ENCODE measurements around the gene TSC22D2.

DNA sequence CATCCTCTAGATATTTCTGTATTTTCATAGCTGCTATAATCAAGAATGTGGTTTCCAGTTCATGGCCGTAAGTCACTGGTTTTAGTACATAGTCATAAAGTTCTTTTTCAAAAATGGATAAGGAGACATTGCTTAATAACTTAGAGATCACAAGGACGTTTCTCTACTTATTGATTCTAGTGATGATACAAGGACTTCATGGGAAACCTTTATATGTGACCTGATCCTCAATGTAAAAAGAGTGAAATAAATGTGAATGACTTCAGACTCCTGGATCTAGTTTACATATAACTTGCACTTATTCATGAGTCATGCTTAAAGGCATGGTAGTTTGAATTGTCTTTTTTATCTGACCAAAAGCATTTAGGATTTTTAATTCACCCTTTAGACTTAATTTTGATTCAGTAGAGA is 35.2 kb downstream of the TSC22D2 start:
- TF ChIP-seq, protein P1, sequence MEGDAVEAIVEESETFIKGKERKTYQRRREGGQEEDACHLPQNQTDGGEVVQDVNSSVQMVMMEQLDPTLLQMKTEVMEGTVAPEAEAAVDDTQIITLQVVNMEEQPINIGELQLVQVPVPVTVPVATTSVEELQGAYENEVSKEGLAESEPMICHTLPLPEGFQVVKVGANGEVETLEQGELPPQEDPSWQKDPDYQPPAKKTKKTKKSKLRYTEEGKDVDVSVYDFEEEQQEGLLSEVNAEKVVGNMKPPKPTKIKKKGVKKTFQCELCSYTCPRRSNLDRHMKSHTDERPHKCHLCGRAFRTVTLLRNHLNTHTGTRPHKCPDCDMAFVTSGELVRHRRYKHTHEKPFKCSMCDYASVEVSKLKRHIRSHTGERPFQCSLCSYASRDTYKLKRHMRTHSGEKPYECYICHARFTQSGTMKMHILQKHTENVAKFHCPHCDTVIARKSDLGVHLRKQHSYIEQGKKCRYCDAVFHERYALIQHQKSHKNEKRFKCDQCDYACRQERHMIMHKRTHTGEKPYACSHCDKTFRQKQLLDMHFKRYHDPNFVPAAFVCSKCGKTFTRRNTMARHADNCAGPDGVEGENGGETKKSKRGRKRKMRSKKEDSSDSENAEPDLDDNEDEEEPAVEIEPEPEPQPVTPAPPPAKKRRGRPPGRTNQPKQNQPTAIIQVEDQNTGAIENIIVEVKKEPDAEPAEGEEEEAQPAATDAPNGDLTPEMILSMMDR (IDR thresholded peaks at IDR 0.05; ENCODE audit: insufficient read depth, low read length, poor library complexity, severe bottlenecking): no peak
- no peak for TF ChIP-seq EZH2phosphoT487 (conservative IDR thresholded peaks at IDR 0.05; ENCODE audit: low read length)
